Adrenal gland (tissue), 12 donors: ENCODE data around the gene CA5A. TPM values are rescaled to one million over a fixed set of nuclear protein-coding genes. Genes with fewer than 3 reads are reported as not detected.

Source experiments
- DNase-seq, 7 donors: peaks; one replicate each; pipeline ENCODE4 v3.0.0-alpha.2; 2019 to 2020
- H3K27ac ChIP-seq, 5 donors: fragments of 200-600 bp; sonication (generic) in 4 of 5; 1 replicate in 3 of 5; 2 replicates in 2 of 5; pipeline versions ENCODE4 v1.5.1 to v1.8.0; 2016 to 2020; ENCODE audit warnings: mild to moderate bottlenecking in 1 of 5
- H3K27me3 ChIP-seq: fragments of 200-600 bp; 2 replicates; pipeline ENCODE4 v1.8.0; 2021
- H3K36me3 ChIP-seq, 2 donors: fragments of 200-600 bp; replicated peaks in 1 of 2; 1 replicate in 1 of 2; 2 replicates in 1 of 2; pipeline versions ENCODE4 v1.5.1 to v1.8.0; 2018 to 2022
- H3K4me1 ChIP-seq, 2 donors: fragments of 200-600 bp; replicated peaks in 1 of 2; 1 replicate in 1 of 2; 2 replicates in 1 of 2; pipeline versions ENCODE4 v1.5.1 to v1.8.0; 2018 to 2021
- H3K4me3 ChIP-seq, 4 donors: fragments of 200-600 bp; sonication (generic) in 3 of 4; one replicate each; pipeline ENCODE4 v1.5.1; 2016 to 2018
- H3K9me3 ChIP-seq, 3 donors: fragments of 200-600 bp; sonication (generic) in 1 of 3; replicated peaks in 1 of 3; 1 replicate in 2 of 3; 2 replicates in 1 of 3; pipeline versions ENCODE4 v1.5.1 to v1.8.0; 2016 to 2021
- POLR2A ChIP-seq, 2 donors: fragments of 450-650 bp; IDR thresholded peaks; one replicate each; pipeline ENCODE4 v1.6.1; 2017; ENCODE audit warnings: antibody characterized with exemption in 2 of 2, mild to moderate bottlenecking in 2 of 2, moderate library complexity in 1 of 2
- WGBS, 4 donors: extraction: QIAGEN DNeasy Blood & Tissue Kit in 2 of 4; methylation state at CpG; one replicate each; pipeline versions ENCODE4 v1.1.5 to v1.1.7; 2013 to 2017; 5-methylcytosine and 5-hydroxymethylcytosine counted together
- intact Hi-C, 2 donors: fragments of 100-400 bp; cut with DNase I; formaldehyde crosslinking; loops; one replicate each; pipeline versions ENCODE4 v1.14.1 to v1.15.0; 2022 to 2023
- polyA plus RNA-seq, 3 donors: library from polyadenylated mRNA; stranded (reverse); fragments of 200-250 nt in 2 of 3; fragments of 350-450 nt in 1 of 3; fragmentation: Illumina TruSeq in 1 of 3; extraction: RNeasy Lipid Tissue Mini Kit (QIAGEN cat#74804) in 1 of 3; gene quantifications; one replicate each; pipeline ENCODE4 v1.2.3, GENCODE V29; 2013 to 2014
- total RNA-seq, 9 donors: library from RNA; depleted of rRNA in 4 of 9; stranded (reverse); fragments of >200 nt in 4 of 9; fragments of 120-200 nt in 1 of 9; fragmentation: NEBNext Ultra II Directional in 1 of 9; extraction: Animal tissue kit (Norgen Biotek cat#: 25700) in 1 of 9; gene quantifications; one replicate each; pipeline versions ENCODE4 v1.1.0 to v1.2.4, GENCODE V29; 2013 to 2023
- TF ChIP-seq, protein P1 (sequence below), 6 experiments: fragments of 450-650 bp in 4 of 6; fragments of 200-600 bp in 2 of 6; sonication (generic) in 1 of 6; IDR thresholded peaks; 1 replicate in 5 of 6; 2 replicates in 1 of 6; pipeline versions ENCODE4 v1.5.1 to v1.8.0; 2016 to 2021; ENCODE audit warnings: antibody characterized with exemption in 6 of 6, mild to moderate bottlenecking in 2 of 6, moderate library complexity in 1 of 6
- donor health status: healthy with polysubstance abuse.
- donor health status: Bipolar disorder and iron deficiency.
- donor health status: DM: yes; HTN: yes; CAD: no.
- donor health status: DM: no; HTN: no; CAD: no.
- donor health status: DM: no; HTN: no; CAD: no.
- donor health status: DM: yes; HTN: yes; CAD: no.

The CA5A gene
- total and polyA plus RNA-seq, 12 donors, result 0.17 to 0.56 TPM; not detected in 10

DNA sequence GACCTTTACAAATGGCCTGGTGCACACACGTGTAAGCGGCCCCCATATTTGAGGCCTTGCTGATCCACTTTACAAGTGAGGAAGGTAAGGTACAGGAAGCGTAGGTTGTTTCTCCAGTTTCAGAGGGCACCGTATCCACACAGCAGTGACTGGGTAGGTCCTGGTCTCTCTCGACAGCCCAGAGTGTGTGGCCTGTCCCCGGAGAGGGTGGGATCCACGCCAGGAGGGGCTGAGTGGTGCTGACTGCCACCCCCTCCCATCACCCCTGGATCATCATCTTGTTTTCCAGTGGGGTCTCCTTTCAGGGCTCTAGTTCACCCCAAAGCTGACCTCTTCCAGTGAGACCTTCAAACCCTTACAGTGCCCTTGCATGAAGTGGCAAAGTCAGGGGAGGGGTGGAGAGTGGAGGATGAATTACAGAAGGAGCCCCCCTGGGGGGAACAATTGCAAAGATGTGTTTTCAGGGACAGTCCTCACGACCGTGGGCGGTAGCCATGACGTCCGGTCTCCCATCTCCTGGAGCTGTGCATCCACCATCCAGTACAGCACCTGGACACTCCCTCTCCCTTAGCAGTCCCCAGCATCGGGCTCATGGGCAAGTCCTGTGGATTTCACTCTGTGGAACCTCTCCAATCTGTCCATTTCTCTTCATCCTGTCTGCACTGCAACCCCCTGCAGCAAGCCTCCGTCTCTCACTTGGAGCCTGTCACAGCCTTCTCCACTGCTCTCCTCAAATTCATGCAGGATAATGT is 10.4 kb upstream of the CA5A start:
- Histone ChIP-seq H3K4me1 (peaks cover 0 to 8% of the 10 kb centered on the region in 2 donors), H3K9me3 (no peaks in the 10 kb centered on the region), H3K27ac (no peak overlapping the region), H3K27me3 (no peaks in the 10 kb centered on the region), H3K4me3 (no peak overlapping the region), H3K36me3 (no peaks in the 10 kb centered on the region)
- 80 to 87% (median 82%) methylated on average over 12 to 14 of the region's 14 CpGs for WGBS, 4 donors
- intact Hi-C loops, result no loop called here
- TF ChIP-seq, protein P1, sequence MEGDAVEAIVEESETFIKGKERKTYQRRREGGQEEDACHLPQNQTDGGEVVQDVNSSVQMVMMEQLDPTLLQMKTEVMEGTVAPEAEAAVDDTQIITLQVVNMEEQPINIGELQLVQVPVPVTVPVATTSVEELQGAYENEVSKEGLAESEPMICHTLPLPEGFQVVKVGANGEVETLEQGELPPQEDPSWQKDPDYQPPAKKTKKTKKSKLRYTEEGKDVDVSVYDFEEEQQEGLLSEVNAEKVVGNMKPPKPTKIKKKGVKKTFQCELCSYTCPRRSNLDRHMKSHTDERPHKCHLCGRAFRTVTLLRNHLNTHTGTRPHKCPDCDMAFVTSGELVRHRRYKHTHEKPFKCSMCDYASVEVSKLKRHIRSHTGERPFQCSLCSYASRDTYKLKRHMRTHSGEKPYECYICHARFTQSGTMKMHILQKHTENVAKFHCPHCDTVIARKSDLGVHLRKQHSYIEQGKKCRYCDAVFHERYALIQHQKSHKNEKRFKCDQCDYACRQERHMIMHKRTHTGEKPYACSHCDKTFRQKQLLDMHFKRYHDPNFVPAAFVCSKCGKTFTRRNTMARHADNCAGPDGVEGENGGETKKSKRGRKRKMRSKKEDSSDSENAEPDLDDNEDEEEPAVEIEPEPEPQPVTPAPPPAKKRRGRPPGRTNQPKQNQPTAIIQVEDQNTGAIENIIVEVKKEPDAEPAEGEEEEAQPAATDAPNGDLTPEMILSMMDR (IDR thresholded peaks at IDR 0.05), result no peak
- no peak for TF ChIP-seq POLR2A (IDR thresholded peaks at IDR 0.05)
- DNase-seq, result no peak

DNA sequence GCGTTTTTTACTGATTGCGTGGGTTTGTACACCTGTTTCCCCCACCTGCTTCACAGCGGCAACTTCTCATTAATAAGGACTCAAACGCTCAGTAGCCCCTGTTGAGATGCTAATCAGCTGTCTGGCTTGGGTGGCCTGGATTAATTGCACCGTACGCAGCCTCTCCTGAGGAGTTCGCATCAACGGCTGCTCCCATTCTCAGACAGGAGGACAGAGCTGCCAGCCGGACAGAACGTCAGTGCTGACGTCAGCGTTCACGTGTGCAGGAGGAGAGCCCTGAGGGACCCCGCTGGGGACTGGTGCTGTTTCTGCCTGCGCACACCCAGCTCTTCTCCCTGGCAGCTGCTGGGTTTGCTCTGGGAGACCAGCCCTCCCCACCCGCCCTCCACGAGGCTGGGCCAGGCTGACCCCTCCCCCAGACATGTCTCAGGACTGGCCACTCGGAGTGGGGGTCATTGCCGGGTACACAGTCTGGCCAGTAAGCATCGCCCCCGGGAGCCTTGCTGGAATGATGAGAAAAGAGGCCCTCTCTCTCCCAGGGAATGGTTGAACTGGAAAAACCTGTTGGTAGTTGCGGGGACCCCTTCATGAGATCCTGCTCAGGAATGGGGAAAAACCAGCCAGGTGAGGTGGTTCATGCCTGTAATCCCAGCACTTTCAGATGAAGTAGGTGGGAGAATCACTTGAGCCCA is 9.2 kb upstream of the CA5A start:
- TF ChIP-seq POLR2A (IDR thresholded peaks at IDR 0.05), result peak in 1 of 2 donors; percentile 58
- TF ChIP-seq, protein P1 (IDR thresholded peaks at IDR 0.05), result no peak
- intact Hi-C loops, result no loop called here
- Histone ChIP-seq H3K27ac (peak overlapping the region in 3 of 5 donors; percentile 15 to 81 (median 75)), H3K9me3 (no peaks in the 10 kb centered on the region), H3K27me3 (no peaks in the 10 kb centered on the region), H3K4me1 (peaks cover 0 to 8% of the 10 kb centered on the region in 2 donors), H3K4me3 (peak overlapping the region in 2 of 4 donors; percentile 8 to 37), H3K36me3 (no peaks in the 10 kb centered on the region)
- peak; percentile 80 to 95 (median 84) for DNase-seq
- WGBS, 4 donors, result 13 to 21% (median 16%) methylated on average over 12 to 22 of the region's 22 CpGs

DNA sequence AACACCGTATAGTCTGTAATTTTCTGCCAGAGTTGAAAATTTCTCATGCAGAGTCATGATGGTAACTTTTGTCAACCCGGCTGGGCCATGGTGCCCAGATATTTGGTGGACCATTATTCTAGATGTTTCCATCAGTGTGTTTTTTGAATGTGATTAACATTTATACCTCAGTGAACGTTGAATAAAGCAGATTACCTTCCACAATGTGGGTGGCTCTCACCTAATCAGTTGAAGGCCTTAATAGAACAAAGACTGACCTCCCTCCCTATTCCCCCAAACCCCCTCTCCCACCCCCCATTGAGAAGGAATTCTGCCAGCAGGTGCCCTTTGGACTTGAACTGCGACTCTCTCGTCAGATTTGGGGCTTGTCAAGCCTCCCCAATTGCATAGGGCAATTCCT is 6.4 kb upstream of the CA5A start:
- Histone ChIP-seq H3K27me3 (no peaks in the 10 kb centered on the region), H3K4me1 (peaks cover 0 to 8% of the 10 kb centered on the region in 2 donors), H3K36me3 (no peaks in the 10 kb centered on the region), H3K4me3 (no peak overlapping the region), H3K27ac (no peak overlapping the region), H3K9me3 (no peaks in the 10 kb centered on the region)
- TF ChIP-seq POLR2A (IDR thresholded peaks at IDR 0.05), result no peak
- TF ChIP-seq, protein P1 (IDR thresholded peaks at IDR 0.05), result no peak
- DNase-seq, result no peak
- intact Hi-C loops, result no loop called here
- 76 to 81% (median 80%) methylated on average over 5 of the region's 5 CpGs for WGBS, 4 donors

DNA sequence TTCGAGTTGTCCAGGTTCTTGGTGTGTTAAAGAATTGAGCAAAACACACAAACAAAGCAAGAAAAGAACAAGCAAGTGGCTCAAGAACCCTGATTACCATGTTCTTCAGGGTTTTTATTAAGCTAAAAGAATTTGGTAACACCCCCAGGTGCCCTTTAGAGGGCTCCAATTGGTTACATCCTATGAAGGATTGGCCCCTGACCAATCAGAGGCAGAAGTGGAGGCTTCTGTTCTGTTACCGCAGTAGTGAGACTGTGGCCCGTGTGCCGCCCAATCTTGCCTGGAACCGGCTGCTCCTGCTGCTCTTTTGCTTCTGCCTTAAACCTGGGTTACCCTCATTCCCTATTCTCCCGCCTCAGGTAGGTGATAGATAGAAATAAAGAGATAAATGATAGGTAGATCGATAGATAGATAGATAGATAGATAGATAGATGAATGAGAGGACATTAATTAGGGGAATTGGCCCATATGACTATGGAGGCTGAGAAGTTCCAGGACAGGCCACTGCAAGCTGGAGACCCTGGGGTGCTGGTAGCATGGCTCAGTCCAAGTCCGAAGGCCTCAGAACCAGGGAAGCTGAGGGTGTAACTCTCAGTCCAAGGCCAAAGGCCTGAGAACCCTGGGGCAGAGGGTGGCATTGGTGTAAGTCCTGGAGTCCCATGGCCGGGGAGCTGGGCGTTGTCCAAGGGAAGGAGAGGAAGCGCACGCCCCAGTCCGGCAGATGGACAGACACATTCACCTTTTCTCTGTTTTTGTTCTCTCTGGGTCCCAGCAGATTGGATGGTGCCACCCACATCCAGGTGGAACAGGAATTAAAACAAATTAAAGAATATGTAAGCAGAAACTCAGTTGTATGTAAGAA is 3.5 kb upstream of the CA5A start:
- TF ChIP-seq, protein P1 (IDR thresholded peaks at IDR 0.05), result no peak
- Histone ChIP-seq H3K9me3 (no peaks in the 10 kb centered on the region), H3K4me3 (no peak overlapping the region), H3K27me3 (no peaks in the 10 kb centered on the region), H3K36me3 (no peaks in the 10 kb centered on the region), H3K4me1 (peaks cover 0 to 1% of the 10 kb centered on the region in 2 donors), H3K27ac (no peak overlapping the region)
- no peak for DNase-seq
- 82 to 91% (median 88%) methylated on average over 13 of the region's 13 CpGs for WGBS, 4 donors
- intact Hi-C loops, result no loop called here
